Caco-2 (cell line): ENCODE measurements around the gene FBXW7. TPM values are rescaled to one million over a fixed set of nuclear protein-coding genes. Genes with fewer than 3 reads are reported as not detected.

Source experiments
- BruUV-seq: library from RNA; stranded (reverse); fragments of 400-500 nt; replicated peaks from 2 replicates; lab custom pipeline; 2021; lab: Mats Ljungman, UMichigan
- CTCF ChIA-PET: fragments of 300-600 bp; sonication (Branson Sonifier 250); formaldehyde crosslinking; loops from one replicate; lab custom pipeline; 2022; ENCODE audit warnings: antibody characterized with exemption; lab: Charles Lee
- POLR2A ChIA-PET: fragments of 300-600 bp; sonication (Branson Sonifier 250); formaldehyde crosslinking; loops from one replicate; lab custom pipeline; 2022; ENCODE audit warnings: antibody characterized with exemption; lab: Charles Lee
- DNase-seq, 2 experiments: peaks; one replicate each; pipeline versions ENCODE4 v3.0.0 to v3.0.0-alpha.2; 2020 to 2022
- H3K27me3 ChIP-seq: replicated peaks from 2 replicates; pipeline ENCODE4 v1.6.0; 2011; ENCODE audit warnings: low read length; ENCODE audit not compliant: control insufficient read depth, insufficient read depth
- H3K36me3 ChIP-seq: 2 replicates; pipeline ENCODE4 v1.5.1; 2011; ENCODE audit warnings: low read length; ENCODE audit not compliant: control insufficient read depth, insufficient read depth
- H3K4me1 ChIP-seq: fragments of 250-450 bp; sonication (Bioruptor Pico); 2 replicates; pipeline ENCODE4 v1.5.1; 2020; ENCODE audit warnings: mild to moderate bottlenecking
- H3K4me3 ChIP-seq: 2 replicates; pipeline ENCODE4 v1.5.1; 2011; ENCODE audit warnings: low read depth, mild to moderate bottlenecking, control low read depth, low read length
- H3K9me3 ChIP-seq: fragments of 250-450 bp; sonication (Bioruptor Pico); 2 replicates; pipeline ENCODE4 v1.5.1; 2020; ENCODE audit warnings: mild to moderate bottlenecking, moderate library complexity
- H3K27ac Mint-ChIP-seq: one replicate; pipeline ENCODE4 v1.8.0; 2022; ENCODE audit warnings: mixed read lengths; ENCODE audit not compliant: unreplicated experiment
- H3K27me3 Mint-ChIP-seq: one replicate; pipeline ENCODE4 v1.8.0; 2022; ENCODE audit warnings: mixed read lengths; ENCODE audit not compliant: insufficient read depth, unreplicated experiment
- H3K36me3 Mint-ChIP-seq: one replicate; pipeline ENCODE4 v1.8.0; 2022; ENCODE audit warnings: mild to moderate bottlenecking, mixed read lengths; ENCODE audit not compliant: insufficient read depth, unreplicated experiment
- H3K4me1 Mint-ChIP-seq: one replicate; pipeline ENCODE4 v1.8.0; 2022; ENCODE audit warnings: low read depth, mixed read lengths; ENCODE audit not compliant: unreplicated experiment
- H3K4me3 Mint-ChIP-seq: one replicate; pipeline ENCODE4 v1.8.0; 2022; ENCODE audit warnings: mild to moderate bottlenecking, moderate library complexity, mixed read lengths; ENCODE audit not compliant: unreplicated experiment
- H3K9me3 Mint-ChIP-seq: one replicate; pipeline ENCODE4 v1.8.0; 2022; ENCODE audit warnings: mixed read lengths; ENCODE audit not compliant: unreplicated experiment
- intact Hi-C: fragments of 100-400 bp; cut with micrococcal nuclease; formaldehyde crosslinking; loops from one replicate; pipeline ENCODE4 v1.10.0; 2022; ENCODE audit not compliant: unreplicated experiment
- total RNA-seq: library from RNA; stranded (reverse); gene quantifications from 2 replicates; pipeline ENCODE4 v1.2.3, GENCODE V29; 2022
- TF ChIP-seq, protein P1 (sequence below), 2 experiments: fragments of 200-600 bp in 1 of 2; IDR thresholded peaks; 1 replicate in 1 of 2; 2 replicates in 1 of 2; pipeline versions ENCODE4 v1.5.1 to v1.8.0; 2011 to 2022; ENCODE audit warnings: antibody characterized with exemption in 1 of 2, control low read depth in 1 of 2, inconsistent platforms in 1 of 2, low read depth in 1 of 2, low read length in 1 of 2, mild to moderate bottlenecking in 1 of 2, moderate library complexity in 1 of 2; ENCODE audit not compliant: insufficient read depth in 1 of 2, severe bottlenecking in 1 of 2, unreplicated experiment in 1 of 2

FBXW7 gene
- total RNA-seq, 1 experiment from 2014 or later: 34.1 TPM

- no peaks in the 10 kb centered on the region for H3K27me3 Mint-ChIP-seq
- Histone ChIP-seq H3K27me3 (no peaks in the 10 kb centered on the region), H3K9me3 (no peaks in the 10 kb centered on the region), H3K4me1 (peaks cover 38% of the 10 kb centered on the region), H3K36me3 (no peaks in the 10 kb centered on the region), H3K4me3 (no peak overlapping the region)
- POLR2A ChIA-PET: no interaction called here
- no peak for DNase-seq
- H3K9me3 Mint-ChIP-seq: no peaks in the 10 kb centered on the region
- peaks cover 22% of the 10 kb centered on the region for H3K36me3 Mint-ChIP-seq
- H3K4me1 Mint-ChIP-seq: peaks cover 17% of the 10 kb centered on the region
- H3K27ac Mint-ChIP-seq: no peak overlapping the region
- intact Hi-C loops: no loop called here
- CTCF ChIA-PET: no interaction called here
- no peak overlapping the region for H3K4me3 Mint-ChIP-seq
- no TSS peak for BruUV-seq
- TF ChIP-seq, protein P1, sequence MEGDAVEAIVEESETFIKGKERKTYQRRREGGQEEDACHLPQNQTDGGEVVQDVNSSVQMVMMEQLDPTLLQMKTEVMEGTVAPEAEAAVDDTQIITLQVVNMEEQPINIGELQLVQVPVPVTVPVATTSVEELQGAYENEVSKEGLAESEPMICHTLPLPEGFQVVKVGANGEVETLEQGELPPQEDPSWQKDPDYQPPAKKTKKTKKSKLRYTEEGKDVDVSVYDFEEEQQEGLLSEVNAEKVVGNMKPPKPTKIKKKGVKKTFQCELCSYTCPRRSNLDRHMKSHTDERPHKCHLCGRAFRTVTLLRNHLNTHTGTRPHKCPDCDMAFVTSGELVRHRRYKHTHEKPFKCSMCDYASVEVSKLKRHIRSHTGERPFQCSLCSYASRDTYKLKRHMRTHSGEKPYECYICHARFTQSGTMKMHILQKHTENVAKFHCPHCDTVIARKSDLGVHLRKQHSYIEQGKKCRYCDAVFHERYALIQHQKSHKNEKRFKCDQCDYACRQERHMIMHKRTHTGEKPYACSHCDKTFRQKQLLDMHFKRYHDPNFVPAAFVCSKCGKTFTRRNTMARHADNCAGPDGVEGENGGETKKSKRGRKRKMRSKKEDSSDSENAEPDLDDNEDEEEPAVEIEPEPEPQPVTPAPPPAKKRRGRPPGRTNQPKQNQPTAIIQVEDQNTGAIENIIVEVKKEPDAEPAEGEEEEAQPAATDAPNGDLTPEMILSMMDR (IDR thresholded peaks at IDR 0.05; ENCODE audit: insufficient read depth in 1 of 2, low read depth in 1 of 2, low read length in 1 of 2, severe bottlenecking in 1 of 2, unreplicated experiment in 1 of 2): no peak
These were observed 208.1 kb downstream of the FBXW7 start for GRCh38 chr4:152327606-152328453.

DNA sequence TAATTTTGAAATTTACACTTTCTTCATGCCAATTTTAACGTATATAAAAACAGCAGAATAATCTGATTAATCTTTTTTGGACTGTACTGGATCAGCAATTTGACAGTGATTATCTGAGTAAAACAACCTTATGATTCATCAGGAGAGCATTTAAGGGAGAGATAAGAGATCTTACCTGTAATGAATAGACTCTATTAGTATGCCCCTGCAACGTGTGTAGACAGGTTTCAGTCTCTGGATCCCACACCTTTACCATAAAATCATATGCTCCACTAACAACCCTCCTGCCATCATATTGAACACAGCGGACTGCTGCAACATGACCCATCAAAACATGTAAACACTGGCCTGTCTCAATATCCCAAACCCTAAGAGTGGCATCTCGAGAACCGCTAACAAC, 210.1 kb downstream of the FBXW7 start:
- H3K27me3 Mint-ChIP-seq: no peaks in the 10 kb centered on the region
- Histone ChIP-seq H3K9me3 (no peaks in the 10 kb centered on the region), H3K27me3 (no peaks in the 10 kb centered on the region), H3K36me3 (no peaks in the 10 kb centered on the region), H3K4me1 (peaks cover 38% of the 10 kb centered on the region), H3K4me3 (no peak overlapping the region)
- no peak overlapping the region for H3K4me3 Mint-ChIP-seq
- CTCF ChIA-PET: no interaction called here
- POLR2A ChIA-PET: no interaction called here
- H3K4me1 Mint-ChIP-seq: peaks cover 17% of the 10 kb centered on the region
- BruUV-seq: no TSS peak
- no peaks in the 10 kb centered on the region for H3K9me3 Mint-ChIP-seq
- no peak for DNase-seq
- peaks cover 25% of the 10 kb centered on the region for H3K36me3 Mint-ChIP-seq
- no peak overlapping the region for H3K27ac Mint-ChIP-seq
- TF ChIP-seq, protein P1 (IDR thresholded peaks at IDR 0.05; ENCODE audit: insufficient read depth in 1 of 2, low read depth in 1 of 2, low read length in 1 of 2, severe bottlenecking in 1 of 2, unreplicated experiment in 1 of 2): no peak
- intact Hi-C loops: no loop called here

GRCh38 chr4:152323221-152323620, 212.7 kb downstream of the FBXW7 start:
- ChIA-PET POLR2A (no interaction called here), CTCF (no interaction called here)
- TF ChIP-seq, protein P1 (IDR thresholded peaks at IDR 0.05; ENCODE audit: insufficient read depth in 1 of 2, low read depth in 1 of 2, low read length in 1 of 2, severe bottlenecking in 1 of 2, unreplicated experiment in 1 of 2): no peak

More at GRCh38 chr4:152323221-152323620, 212.7 kb downstream of the FBXW7 start:
- no peaks in the 10 kb centered on the region for H3K9me3 ChIP-seq
- Mint-ChIP-seq H3K27ac (no peak overlapping the region), H3K4me1 (peaks cover 17% of the 10 kb centered on the region), H3K36me3 (peaks cover 29% of the 10 kb centered on the region), H3K27me3 (no peaks in the 10 kb centered on the region), H3K9me3 (no peaks in the 10 kb centered on the region), H3K4me3 (no peak overlapping the region)
- H3K36me3 ChIP-seq: no peaks in the 10 kb centered on the region
- DNase-seq: no peak
- BruUV-seq: no TSS peak
- no peak overlapping the region for H3K4me3 ChIP-seq
- intact Hi-C loops: no loop called here
- H3K27me3 ChIP-seq: no peaks in the 10 kb centered on the region
- H3K4me1 ChIP-seq: peaks cover 32% of the 10 kb centered on the region
